ENCODE measurements around the gene TRABD2A.
"Not testable (repeated sequence)": the region's sequence is repeated elsewhere in the genome, so short reads cannot be mapped to it uniquely, and the experiment has no call there.

Gene TRABD2A

GRCh38 chr2:84879584-84880394 is 1.1 kb downstream of the TRABD2A start:
- DNase-seq (ENCODE audit: low read depth), result no peak

GRCh38 chr2:84878896-84879583 is 1.8 kb downstream of the TRABD2A start:
- no peak for DNase-seq (ENCODE audit: low read depth)

- no peak for DNase-seq (ENCODE audit: low read depth)
Observed at GRCh38 chr2:84878459-84878858, 2.4 kb downstream of the TRABD2A start.

- no peak for DNase-seq (ENCODE audit: low read depth)
Observed at GRCh38 chr2:84876369-84876768, 4.5 kb downstream of the TRABD2A start.

- DNase-seq (ENCODE audit: low read depth), result not testable (repeated sequence)
Observed at GRCh38 chr2:84875619-84876018, 5.3 kb downstream of the TRABD2A start.

- no peak for DNase-seq (ENCODE audit: low read depth)
Observed at GRCh38 chr2:84875213-84875560, 5.7 kb downstream of the TRABD2A start.

GRCh38 chr2:84874381-84875212 is 6.3 kb downstream of the TRABD2A start:
- DNase-seq (ENCODE audit: low read depth), result no peak

GRCh38 chr2:84873350-84873749 is 7.5 kb downstream of the TRABD2A start:
- no peak for DNase-seq (ENCODE audit: low read depth)

- not testable (repeated sequence) for DNase-seq (ENCODE audit: low read depth)
Observed at GRCh38 chr2:84872691-84873090, 8.2 kb downstream of the TRABD2A start.

GRCh38 chr2:84870306-84870705 is 10.6 kb downstream of the TRABD2A start:
- no peak for DNase-seq (ENCODE audit: low read depth)

GRCh38 chr2:84868327-84868726 is 12.6 kb downstream of the TRABD2A start:
- not testable (repeated sequence) for DNase-seq (ENCODE audit: low read depth)

GRCh38 chr2:84866122-84866521 is 14.8 kb downstream of the TRABD2A start:
- no peak for DNase-seq (ENCODE audit: low read depth)

- no peak for DNase-seq (ENCODE audit: low read depth)
Observed at GRCh38 chr2:84865181-84865783, 15.6 kb downstream of the TRABD2A start.

- no peak for DNase-seq (ENCODE audit: low read depth)
Observed at GRCh38 chr2:84862006-84862405, 18.9 kb downstream of the TRABD2A start.

- no peak for DNase-seq (ENCODE audit: low read depth)
Observed at GRCh38 chr2:84861539-84861938, 19.3 kb downstream of the TRABD2A start.

GRCh38 chr2:84858937-84859336 is 21.9 kb downstream of the TRABD2A start:
- no peak for DNase-seq (ENCODE audit: low read depth)

- no peak for DNase-seq (ENCODE audit: low read depth)
Observed at GRCh38 chr2:84858123-84858522, 22.8 kb downstream of the TRABD2A start.

- no peak for DNase-seq (ENCODE audit: low read depth)
Observed at GRCh38 chr2:84857566-84857965, 23.3 kb downstream of the TRABD2A start.

- DNase-seq (ENCODE audit: low read depth), result no peak
Observed at GRCh38 chr2:84856787-84857186, 24.1 kb downstream of the TRABD2A start.

- DNase-seq (ENCODE audit: low read depth), result no peak
Observed at GRCh38 chr2:84855731-84856130, 25.2 kb downstream of the TRABD2A start.

- DNase-seq (ENCODE audit: low read depth), result no peak
Observed at GRCh38 chr2:84854850-84855249, 26.0 kb downstream of the TRABD2A start.

GRCh38 chr2:84851876-84852275 is 29.0 kb downstream of the TRABD2A start:
- no peak for DNase-seq (ENCODE audit: low read depth)

Measured in activated gamma-delta T cell treated with anti-CD3 and anti-CD28 coated beads, Interleukin-2, amount 50 U/mL, for 16 hours (primary cell).